Measurements from ENCODE around the gene CFAP410.

Gene CFAP410

DNA sequence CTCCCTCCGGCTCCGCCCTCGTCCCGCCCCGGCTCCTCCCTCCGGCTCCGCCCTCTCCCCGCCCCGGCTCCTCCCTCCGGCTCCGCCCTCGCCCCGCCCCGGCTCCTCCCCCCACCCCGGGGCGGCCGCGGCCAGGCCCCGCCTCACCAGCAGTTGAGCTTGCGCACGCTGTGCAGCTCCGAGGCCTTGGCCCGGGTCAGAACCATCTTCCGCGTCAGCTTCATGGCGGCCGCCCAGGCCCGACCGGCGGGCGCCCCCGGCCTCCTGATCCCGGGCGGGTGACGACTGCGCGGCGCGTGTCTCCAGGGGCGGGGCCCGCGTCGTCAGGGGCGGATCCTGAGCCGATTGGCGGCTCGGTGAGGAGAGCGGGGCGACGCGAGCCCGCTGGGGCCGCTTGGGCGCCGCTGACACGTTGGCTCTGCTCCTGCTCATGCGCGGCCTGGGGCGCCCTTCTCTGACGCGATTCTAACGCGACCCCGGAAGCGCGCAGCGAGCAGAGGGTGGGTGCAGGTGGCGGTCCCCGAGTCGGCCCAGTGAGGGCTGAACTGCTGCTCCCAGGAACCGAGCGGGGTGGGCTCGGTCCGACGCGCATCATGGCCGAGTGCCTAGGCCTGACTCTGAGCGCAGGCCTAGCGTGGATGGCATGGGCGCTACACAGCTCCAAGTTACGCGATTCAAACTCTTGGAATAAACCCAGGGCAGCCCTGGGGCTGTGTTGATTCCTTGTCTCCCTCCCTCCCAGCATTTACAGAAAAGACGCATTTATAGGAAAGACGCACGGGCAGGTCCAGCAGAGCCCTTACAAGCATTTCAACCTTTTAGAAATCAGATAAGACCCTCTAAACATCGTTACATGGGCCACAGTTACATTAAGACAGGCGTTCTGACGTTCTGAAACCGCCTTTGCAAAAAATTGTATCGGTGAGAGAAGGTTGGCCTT is at the start of gene CFAP410:
TSS of gene CFAP410 (minus strand) at position 420 of the 940 bp plus-strand sequence. CDS start at position 224, 196 bp downstream.
- peak; percentile 90 for DNase-seq

DNA sequence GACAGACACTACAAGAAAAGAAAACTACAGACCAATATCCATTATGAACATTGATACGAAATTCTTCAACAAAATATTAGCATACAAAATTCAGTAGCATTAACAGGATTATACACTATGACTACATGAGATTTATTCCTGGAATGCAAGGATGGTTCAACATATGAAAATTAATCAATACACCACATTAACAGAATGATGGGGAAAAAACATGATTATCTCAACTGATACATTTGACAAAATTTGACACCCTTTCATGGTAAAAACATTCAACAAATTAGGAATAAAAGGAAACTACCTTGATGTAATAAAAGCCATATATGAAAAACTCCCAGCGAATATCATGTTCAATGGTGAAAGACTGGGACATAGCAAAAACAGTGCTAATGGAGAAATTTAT is 45.8 kb upstream of the CFAP410 start:
- no peak for DNase-seq

DNA sequence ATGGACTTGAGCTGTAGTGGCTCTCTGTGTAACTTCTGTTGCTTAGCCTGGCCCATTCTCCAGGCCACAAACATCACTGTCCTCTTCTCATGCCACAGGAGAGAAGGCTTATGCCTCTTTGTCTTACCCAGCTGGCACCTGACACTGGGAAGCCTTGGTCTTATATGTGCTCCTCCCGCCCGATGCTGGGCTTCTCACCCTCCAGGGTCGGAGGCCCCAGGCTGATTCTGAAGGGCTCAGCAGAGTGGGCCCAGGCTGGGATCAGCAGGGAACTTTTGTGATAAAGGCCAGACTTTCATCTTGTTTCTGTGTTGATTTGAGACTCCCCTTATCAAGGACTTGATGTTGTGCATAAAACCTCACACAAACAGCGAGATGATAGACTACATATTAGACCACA is 44.0 kb upstream of the CFAP410 start:
- no peak for DNase-seq

DNA sequence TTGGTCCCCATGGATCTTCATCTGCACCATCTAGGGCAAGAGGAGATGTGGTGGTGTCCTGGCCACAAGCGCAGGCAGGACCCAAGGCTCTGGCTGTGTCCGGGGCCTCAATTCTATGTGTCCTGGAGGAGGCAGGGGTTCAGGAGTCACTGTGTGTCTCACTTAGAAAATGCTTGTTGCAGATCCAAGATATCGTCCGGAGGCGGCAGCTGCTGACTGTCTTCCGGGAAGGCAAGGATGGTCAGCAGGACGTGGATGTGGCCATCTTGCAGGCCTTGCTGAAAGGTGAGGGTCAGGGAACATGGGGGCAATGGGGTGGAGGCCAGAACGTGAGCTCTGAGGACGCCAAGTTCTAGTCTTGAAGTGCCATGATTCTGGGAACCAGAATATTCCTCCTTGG is 43.3 kb upstream of the CFAP410 start:
- DNase-seq: no peak

DNA sequence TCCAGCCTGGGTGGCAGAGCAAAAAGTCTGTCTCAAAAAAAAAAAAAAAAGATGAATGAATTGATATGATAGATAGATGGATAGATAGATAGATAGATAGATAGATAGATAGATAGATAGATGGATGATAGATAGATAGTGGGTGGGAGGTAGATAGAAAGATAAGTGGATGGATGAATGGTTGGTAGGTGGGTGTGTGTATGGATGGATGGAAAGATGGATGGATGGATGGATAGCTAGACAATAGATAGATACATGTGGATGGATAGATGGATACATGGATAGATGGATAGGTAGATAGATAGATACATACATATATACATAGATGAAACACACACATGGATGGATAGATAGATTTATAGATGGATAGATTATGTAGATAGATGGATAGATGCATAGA is 42.7 kb upstream of the CFAP410 start:
- DNase-seq: no peak

DNA sequence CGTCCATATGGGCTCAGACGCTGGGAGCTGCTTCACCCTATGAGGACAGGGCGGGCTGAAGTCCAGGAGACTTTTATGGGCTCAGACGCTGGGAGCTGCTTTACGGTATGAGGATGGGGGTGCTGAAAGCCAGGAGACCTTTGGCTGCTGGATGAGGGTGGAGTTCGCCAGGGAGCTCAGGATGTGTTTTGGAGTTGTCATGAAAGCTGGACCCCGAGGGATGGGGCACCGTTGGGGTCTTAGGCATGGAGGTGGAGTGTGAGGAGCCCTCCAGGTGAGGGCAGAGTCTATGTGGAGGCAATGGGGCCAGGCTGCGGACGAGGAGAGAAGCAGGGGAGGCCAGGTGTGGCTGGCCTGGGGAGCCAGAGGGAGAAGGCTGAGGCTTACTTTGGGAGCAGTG is 41.7 kb upstream of the CFAP410 start:
- no peak for DNase-seq

DNA sequence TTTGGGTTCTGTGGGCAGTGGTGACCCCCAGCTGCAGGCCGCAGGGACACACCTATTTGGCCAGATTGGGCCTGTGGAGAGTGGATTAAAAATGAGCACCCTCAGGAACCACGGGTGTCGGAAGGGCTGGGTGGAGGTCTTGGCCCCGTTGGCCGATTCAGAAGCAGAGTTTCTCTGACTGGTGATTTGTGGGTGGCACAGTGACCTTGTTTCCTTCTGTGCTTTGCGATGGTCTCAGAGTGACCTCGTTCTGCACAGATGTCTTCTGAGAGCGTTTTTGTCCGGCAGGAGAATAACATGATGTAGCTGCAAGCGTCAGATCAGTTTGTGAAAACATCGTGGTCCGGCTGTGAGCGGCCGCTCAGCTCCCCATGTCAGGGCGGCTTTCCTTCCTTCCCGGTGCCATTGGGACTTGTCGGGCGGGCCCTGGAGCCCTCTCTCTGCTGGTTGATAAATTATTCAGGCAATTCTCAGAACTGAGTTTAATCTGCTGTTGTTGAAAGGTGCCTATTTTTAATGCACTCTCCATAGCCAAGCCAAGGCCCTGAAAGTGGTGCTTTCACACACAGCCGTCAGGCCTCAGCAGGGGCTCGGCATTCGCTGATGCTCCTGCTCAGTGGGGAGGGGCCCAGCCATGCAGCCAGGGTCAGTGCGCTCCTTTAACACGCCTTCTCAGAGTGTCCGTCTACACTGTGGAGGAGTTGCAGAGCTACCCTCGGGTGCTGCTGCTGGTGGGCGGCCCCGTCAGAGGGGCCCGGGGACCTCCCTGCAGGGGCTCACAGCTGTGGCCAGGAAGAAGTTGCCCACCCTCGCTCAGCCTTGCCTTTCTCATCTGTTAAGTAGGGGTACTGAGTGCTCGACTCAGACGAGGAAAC is 41.0 kb upstream of the CFAP410 start:
- no peak for DNase-seq

DNA sequence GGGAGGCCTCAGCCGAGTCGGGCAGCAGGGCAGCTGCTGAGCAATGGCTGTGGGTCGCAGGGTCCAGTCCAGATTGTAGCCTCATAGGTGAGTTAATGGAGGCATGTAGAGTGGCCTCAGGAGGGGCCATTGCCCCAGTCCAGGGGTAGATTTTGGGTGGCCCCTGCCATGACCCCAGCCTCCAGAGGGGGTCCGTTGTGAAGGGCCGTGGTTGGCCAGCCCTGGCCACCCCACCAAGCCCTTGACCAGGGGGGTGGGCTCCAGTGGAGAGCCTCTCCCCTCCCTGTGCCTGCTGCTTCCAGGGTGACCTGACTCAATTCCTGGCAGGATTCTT is 40.3 kb upstream of the CFAP410 start:
- DNase-seq: no peak

DNA sequence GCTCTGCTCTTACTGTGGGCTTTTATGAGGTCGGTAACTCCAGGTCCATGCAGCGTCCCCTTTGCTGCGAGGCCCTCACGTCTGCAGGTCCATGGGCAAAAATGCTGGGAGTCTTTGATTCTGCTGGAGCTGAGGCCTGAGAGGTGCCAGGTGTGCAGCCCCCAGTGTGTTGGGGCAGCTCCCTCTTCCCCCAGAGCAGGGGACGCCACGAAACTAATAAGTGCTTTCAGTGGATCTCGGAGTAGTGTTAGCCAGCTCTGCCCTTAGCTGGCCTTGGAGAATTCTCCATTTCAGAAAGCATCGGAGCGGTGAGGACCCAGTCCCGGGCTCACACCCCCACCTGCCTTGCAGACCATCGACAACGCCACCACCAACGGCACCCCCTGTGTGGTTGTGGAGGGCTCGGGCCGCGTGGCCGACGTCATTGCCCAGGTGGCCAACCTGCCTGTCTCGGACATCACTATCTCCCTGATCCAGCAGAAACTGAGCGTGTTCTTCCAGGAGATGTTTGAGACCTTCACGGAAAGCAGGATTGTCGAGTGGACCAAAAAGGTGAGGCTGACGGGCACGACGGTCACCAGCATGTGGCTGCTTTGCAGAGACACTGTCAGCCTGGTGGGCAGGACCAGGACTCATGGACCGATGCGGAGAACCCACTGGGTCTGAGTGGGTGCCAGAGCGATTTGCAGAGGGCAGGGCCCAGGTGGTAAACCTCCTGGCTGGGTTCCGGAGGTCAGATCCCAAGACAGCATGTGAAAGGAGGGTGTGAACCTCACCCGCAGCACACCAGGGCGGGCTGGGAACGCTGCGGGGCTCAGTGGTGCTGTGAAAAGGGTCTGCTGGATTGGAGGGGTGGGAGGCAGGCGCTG is 39.7 kb upstream of the CFAP410 start:
- no peak for DNase-seq

DNA sequence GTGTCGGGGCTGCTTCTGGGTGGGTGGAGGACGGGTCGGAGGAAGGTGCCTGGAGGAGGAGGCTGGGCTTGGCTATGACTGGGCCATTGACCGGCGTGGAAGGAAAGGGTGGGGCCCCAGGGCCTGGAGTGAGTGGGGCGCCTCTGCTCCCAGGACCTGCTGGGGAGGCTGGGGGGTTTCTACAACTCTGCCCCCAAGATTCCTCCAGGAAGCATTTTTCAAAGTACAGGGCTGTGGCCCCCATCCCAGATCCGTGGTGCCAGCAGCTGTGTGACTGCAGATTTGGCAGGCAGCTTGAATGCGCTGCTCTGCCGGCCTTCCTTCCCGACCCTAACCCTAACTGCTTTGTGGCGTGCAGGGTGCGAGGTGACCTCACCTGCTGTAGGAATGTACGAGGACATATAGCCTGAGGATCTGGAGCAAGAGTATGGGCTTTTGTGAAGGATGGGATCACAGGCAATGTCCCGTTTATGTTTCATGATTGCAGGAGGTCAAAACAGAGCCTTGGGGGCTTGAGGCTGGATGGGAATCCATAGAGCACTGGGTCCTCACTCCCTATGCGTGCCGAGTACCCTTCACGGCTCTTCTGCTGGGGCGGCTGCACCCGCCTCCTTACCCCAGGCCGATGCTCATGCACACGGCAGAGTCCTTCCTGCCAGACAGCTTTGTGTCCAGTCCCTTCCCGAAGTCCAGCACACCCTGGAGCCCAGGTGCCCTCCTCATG is 38.9 kb upstream of the CFAP410 start:
- DNase-seq: no peak

DNA sequence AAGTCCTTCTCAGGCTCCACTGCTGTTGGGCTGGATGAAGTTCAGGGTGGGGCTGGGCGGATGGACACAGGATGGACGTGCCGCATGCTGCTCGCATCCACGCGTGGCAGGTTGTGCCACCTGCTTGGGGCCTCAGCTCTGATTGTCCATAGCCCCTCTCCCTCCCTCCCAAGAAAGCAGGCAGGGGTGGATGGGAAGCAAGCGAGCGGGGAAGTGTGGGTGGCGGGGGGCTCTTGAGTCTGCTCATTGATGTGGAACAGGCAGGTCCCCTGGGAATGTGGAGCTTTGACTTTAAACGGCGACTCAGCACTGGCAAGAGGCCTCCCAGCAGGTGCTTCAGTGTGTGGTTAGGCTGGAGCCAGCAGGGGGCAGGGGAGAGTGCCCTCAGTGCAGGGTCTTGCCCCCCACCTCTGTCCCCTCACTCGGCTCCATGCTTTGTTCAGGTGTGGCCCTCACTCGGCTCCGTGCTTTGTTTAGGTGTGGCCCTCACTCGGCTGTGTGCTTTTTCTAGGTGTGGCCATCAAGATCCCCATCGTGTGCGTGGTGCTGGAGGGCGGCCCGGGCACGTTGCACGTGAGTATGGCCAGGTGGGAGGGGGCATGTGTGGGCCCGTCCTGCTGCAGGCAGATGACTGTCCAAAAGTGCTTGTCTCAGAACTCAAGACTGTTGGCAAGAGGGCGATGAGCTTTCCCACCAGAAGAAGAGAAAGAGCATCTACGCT is 38.2 kb upstream of the CFAP410 start:
- no peak for DNase-seq

DNA sequence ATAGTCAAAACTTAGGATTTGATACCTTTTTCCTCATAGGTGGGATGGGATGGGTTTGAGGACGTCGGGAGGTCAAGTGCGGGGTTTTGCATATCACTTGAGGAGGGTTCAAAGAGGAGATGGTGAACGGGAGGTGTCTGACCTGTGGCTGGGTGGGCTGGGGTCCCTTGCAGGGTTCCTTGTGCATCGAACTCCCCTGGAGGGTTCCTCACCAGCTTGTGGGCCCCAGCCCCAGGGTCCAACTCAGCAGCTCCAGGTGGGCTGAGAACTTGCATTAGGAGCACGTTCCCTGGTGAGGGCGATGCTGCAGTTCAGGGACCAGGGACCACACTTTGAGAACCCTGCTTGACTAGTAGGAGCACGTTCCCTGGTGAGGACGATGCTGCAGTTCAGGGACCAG is 37.4 kb upstream of the CFAP410 start:
- DNase-seq: no peak

DNA sequence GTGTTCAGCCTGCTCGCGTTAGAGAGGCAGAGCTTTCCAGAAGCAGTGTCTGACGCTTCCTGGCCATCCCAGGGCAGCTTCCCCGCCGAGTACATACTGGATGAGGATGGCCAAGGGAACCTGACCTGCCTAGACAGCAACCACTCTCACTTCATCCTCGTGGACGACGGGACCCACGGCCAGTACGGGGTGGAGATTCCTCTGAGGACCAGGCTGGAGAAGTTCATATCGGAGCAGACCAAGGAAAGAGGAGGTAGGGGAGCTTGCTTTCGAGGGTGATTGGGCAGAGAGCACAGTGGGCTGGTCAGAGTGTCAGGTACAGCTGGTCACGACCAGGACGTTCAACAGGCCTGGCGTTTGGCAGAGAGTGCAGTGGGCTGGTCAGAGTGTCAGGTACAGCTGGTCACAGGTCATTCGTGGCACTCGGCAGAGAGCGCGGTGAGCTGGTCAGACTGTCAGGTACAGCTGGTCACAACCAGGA is 36.6 kb upstream of the CFAP410 start:
- DNase-seq: no peak

DNA sequence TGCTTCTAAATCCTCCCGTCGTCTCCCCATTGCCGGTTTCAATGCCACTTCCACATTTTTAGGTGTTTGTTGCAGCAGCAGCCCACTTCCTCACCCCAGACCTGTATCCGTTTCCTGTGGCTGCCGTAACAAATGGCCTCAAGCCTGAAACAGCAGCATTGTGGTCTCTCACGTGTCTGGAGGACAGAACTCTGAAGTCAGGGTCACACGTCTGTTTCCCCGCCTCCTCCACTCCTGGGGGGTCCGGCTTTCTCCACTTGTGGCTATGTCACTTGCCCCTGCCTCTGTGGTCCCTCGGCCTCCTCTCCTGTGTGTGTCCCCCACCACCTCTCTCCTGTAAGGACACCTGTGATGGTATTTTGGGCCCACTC is 36.1 kb upstream of the CFAP410 start:
- no peak for DNase-seq

DNA sequence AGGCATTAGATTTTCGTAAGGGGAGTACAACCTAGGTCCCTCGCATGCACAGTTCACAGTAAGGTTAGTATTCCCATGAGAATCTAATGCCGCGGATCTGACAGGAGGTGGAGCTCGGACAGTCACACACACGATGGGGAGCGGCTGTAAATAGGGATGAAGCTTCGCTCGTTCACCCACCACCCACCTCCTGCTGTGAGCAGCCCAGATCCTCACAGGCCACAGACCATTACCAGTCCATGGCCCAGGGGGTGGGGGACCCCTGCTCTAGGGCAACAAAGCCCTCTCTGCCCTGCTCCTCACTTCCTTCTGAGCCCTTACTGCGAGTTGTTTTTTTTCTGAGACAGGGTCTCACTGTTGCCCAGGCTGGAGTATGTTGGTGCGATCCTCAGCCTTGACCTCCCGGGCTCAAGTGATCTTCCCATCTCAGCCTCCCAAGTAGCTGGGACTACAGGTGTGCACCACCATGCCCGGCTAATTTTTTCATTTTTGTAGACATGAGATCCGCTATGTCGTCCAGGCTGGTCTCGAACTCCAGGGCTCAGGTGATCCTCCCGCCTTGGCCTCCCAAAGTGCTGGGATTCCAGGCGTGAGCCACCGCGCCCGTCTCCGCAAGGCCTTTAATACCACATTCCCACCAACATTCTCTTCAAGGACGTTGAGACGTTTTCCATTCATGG is 35.6 kb upstream of the CFAP410 start:
- no peak for DNase-seq

DNA sequence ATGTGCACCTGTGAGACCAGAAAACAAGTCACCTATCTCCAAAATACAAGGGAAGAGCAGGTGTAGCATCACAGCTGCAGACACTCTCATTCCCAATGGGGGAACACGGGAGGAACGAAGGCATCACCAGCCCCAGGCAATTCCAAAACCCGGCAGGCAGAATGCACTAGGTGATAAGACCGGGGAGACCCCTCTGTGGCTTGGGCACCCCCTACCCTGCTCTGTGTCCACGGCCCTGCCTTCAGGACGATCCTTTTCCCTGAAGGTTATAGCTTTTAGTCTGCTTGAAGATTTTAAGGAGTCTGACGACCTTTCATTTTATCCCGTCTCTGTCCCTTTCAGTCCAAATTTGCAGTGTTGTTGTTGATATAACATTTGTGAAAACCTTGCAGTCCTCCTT is 33.4 kb upstream of the CFAP410 start:
- DNase-seq: no peak

DNA sequence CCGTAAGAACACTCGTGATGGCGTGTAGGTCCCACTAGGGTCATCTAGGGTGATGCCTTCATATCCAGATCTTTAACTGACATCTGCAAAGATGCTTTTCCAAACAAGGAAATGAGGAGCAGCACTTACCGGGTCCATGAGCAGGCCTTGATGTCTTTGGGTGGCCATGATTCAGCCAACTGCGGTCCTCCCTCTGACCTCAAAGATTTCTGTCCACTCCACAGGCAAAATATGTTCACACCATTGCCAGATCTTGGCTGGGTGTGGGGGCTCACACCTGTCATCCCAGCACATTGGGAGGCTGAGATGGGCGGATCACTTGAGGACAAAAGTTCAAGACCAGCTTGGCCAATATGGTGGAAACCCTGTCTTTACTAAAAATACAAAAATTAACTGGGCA is 32.4 kb upstream of the CFAP410 start:
- no peak for DNase-seq

DNA sequence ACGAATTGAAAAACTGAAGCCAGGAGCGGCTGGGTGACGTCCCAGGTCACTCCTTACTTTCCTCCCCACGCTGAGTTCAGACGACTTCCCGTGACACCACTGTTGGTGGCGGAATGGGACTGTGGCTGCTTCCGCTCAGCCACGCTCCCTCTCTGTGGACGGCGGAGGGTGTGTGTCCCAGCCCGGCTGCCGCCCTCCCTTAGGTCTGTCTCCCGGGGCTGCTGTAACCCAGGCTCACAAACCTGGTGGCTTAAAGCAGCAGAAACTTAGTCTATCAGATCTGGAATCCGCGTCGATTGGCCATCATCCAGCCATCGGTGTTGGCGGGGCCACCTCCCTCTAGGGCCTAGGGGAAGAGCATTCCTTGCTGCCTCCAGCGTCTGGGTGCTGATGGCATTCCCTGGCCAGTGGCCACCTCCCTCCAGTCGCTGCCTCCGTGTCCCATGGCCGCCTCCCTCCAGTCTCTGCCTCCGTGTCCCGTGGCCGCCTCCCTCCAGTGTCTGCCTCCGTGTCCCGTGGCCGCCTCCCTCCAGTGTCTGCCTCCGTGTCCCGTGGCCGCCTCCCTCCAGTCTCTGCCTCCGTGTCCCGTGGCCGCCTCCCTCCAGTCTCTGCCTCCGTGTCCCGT is 31.7 kb upstream of the CFAP410 start:
- DNase-seq: no peak

DNA sequence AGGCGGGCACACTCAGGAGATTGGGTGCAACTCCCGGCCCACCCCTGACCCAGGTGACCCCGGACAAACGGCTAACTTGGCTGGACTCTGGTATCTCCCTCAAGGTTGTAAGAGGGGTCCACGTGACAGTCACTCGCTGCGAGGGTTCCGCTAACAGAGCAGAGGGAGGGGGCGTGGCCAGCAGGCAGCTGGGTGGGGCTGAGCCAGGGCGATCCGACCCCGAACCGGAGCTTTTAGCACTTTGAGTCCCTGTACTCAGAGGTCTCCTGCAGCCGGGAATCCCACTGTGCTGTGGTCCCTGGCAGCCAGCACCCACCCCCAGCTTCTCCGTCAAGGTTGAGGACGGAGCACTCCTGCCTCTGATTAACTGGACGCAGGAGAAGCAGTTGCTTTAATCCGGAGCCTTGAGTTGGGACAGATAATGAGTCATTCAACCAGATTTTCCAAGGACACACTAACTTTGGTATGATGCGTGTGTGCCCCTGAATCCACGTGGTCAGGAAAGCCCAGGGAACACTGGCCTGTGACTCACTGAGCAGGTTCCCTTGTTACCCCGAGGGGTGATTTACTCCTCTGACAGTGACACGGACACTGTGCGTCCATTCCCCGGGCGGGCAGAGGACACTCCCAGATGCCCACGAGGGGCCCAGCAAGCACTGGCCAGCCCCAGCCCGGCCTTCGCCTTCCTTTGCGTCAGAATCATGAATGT is 31.0 kb upstream of the CFAP410 start:
- no peak for DNase-seq

Data from 8988T (cell line).